GM18873 (cell line): ENCODE results near the gene LRFN3.
"Not testable (repeated sequence)": the region's sequence is repeated elsewhere in the genome, so short reads cannot be mapped to it uniquely, and the experiment has no call there.

Experiments
- ATAC-seq: cut with Tn5 transposase; IDR thresholded peaks from one replicate; pipeline ENCODE4 v1.9.1; 2021; ENCODE audit warnings: mild to moderate bottlenecking, moderate library complexity, moderate number of reproducible peaks; ENCODE audit not compliant: unreplicated experiment, low FRiP score

LRFN3 gene

GRCh38 chr19:35960432-35960972 lies 24.3 kb downstream of the LRFN3 start:
- no peak for ATAC-seq

- no peak for ATAC-seq
Measured at GRCh38 chr19:35963514-35963913, 27.3 kb downstream of the LRFN3 start.

- no peak for ATAC-seq
Measured at GRCh38 chr19:35966771-35967170, 30.6 kb downstream of the LRFN3 start.

- ATAC-seq = no peak
Measured at GRCh38 chr19:35973487-35973886, 37.3 kb downstream of the LRFN3 start.

GRCh38 chr19:35975608-35976214 lies 39.5 kb downstream of the LRFN3 start:
- ATAC-seq = no peak

GRCh38 chr19:35977446-35978222 lies 41.5 kb downstream of the LRFN3 start:
- ATAC-seq = no peak

GRCh38 chr19:35978271-35978670 lies 42.1 kb downstream of the LRFN3 start:
- no peak for ATAC-seq

GRCh38 chr19:35978832-35979365 lies 42.7 kb downstream of the LRFN3 start:
- ATAC-seq = no peak

GRCh38 chr19:35980997-35981396 lies 44.8 kb downstream of the LRFN3 start:
- ATAC-seq = not testable (repeated sequence)

- no peak for ATAC-seq
Measured at GRCh38 chr19:35983177-35983576, 47.0 kb downstream of the LRFN3 start.

- no peak for ATAC-seq
Measured at GRCh38 chr19:35986111-35986510, 49.9 kb downstream of the LRFN3 start.

- ATAC-seq = no peak
Measured at GRCh38 chr19:35986664-35987570, 50.7 kb downstream of the LRFN3 start.

GRCh38 chr19:35987571-35987896 lies 51.4 kb downstream of the LRFN3 start:
- ATAC-seq = no peak

GRCh38 chr19:35988824-35989223 lies 52.6 kb downstream of the LRFN3 start:
- ATAC-seq = no peak

GRCh38 chr19:35990156-35990555 lies 54.0 kb downstream of the LRFN3 start:
- no peak for ATAC-seq

- ATAC-seq = no peak
Measured at GRCh38 chr19:35990771-35991730, 54.9 kb downstream of the LRFN3 start.

- ATAC-seq = no peak
Measured at GRCh38 chr19:35991731-35992450, 55.7 kb downstream of the LRFN3 start.

GRCh38 chr19:35992907-35993765 lies 57.0 kb downstream of the LRFN3 start:
- no peak for ATAC-seq
